ENCODE data around the gene PRDM5. TPM values are rescaled to one million over a fixed set of nuclear protein-coding genes. Genes with fewer than 3 reads are reported as not detected.

The PRDM5 gene
- polyA plus RNA-seq, 2 donors = 1.4 TPM

DNA sequence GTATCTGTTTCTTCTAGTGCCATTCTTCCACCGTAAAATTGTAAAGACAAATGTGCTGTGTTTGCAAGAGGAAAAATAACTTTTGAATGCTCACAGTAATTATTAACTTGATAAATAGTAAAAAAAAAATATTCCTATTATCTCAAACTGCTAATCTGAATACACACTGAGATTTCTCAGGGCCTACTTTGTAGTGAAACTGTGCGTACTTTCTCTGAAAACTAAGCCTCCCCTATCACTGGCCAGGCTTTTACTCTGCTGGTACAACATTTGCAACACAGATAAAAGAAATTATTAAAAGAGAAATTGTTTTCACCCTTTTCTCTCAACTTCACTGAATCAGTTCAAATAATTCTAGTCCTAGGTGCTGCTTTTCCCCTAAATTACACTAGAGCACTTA lies 137.3 kb downstream of the PRDM5 start:
- no peaks in the 10 kb centered on the region for H3K36me3 ChIP-seq (ENCODE audit: control insufficient read depth in 2 of 2, insufficient read depth in 2 of 2, low read length in 1 of 2)
- H3K9me3 ChIP-seq (ENCODE audit: control insufficient read depth in 2 of 2, insufficient read depth in 1 of 2, low read depth in 1 of 2, low read length in 1 of 2) = no peaks in the 10 kb centered on the region
- WGBS, 2 donors = 83 to 94% methylated on average over 2 of the region's 2 CpGs
- no peak overlapping the region for H3K4me3 ChIP-seq (ENCODE audit: low read depth in 1 of 2, low read length in 2 of 2)
- no peaks in the 10 kb centered on the region for H3K4me1 ChIP-seq (ENCODE audit: control insufficient read depth in 2 of 2, insufficient read depth in 2 of 2, low read length in 1 of 2)
- H3K27ac ChIP-seq (ENCODE audit: low read depth in 2 of 2, low read length in 1 of 2) = no peak overlapping the region
- H3K27me3 ChIP-seq (ENCODE audit: control insufficient read depth in 1 of 2, insufficient read depth in 2 of 2, low read length in 2 of 2) = no peaks in the 10 kb centered on the region

DNA sequence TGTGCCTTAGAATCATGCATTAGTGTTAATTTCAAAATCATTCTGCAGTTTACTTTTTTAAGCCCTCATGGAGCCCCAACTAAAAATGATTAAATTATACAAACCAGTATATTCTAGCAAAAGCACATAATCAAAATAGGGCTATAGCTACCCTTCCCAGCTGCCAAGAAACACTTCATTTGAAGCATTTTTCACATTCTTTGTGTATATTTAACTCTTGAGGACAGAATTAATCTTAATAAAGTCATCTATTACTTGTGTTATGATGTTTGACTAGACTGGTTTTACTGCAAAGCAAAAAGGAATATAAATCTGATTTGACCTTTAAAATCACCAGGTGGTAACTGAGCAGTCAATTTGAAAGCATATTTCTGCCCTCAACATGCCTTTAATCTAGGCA lies 145.1 kb downstream of the PRDM5 start:
- no peaks in the 10 kb centered on the region for H3K27me3 ChIP-seq (ENCODE audit: control insufficient read depth in 1 of 2, insufficient read depth in 2 of 2, low read length in 2 of 2)
- H3K4me3 ChIP-seq (ENCODE audit: low read depth in 1 of 2, low read length in 2 of 2) = no peak overlapping the region
- H3K27ac ChIP-seq (ENCODE audit: low read depth in 2 of 2, low read length in 1 of 2) = no peak overlapping the region
- no peaks in the 10 kb centered on the region for H3K36me3 ChIP-seq (ENCODE audit: control insufficient read depth in 2 of 2, insufficient read depth in 2 of 2, low read length in 1 of 2)
- H3K4me1 ChIP-seq (ENCODE audit: control insufficient read depth in 2 of 2, insufficient read depth in 2 of 2, low read length in 1 of 2) = no peaks in the 10 kb centered on the region
- no peaks in the 10 kb centered on the region for H3K9me3 ChIP-seq (ENCODE audit: control insufficient read depth in 2 of 2, insufficient read depth in 1 of 2, low read depth in 1 of 2, low read length in 1 of 2)

GRCh38 chr4:120775431-120775830 lies 147.1 kb downstream of the PRDM5 start:
- Histone ChIP-seq H3K27me3 (ENCODE audit: control insufficient read depth in 1 of 2, insufficient read depth in 2 of 2, low read length in 2 of 2) (no peaks in the 10 kb centered on the region), H3K4me1 (ENCODE audit: control insufficient read depth in 2 of 2, insufficient read depth in 2 of 2, low read length in 1 of 2) (no peaks in the 10 kb centered on the region), H3K36me3 (ENCODE audit: control insufficient read depth in 2 of 2, insufficient read depth in 2 of 2, low read length in 1 of 2) (no peaks in the 10 kb centered on the region), H3K9me3 (ENCODE audit: control insufficient read depth in 2 of 2, insufficient read depth in 1 of 2, low read depth in 1 of 2, low read length in 1 of 2) (no peaks in the 10 kb centered on the region), H3K4me3 (ENCODE audit: low read depth in 1 of 2, low read length in 2 of 2) (no peak overlapping the region), H3K27ac (ENCODE audit: low read depth in 2 of 2, low read length in 1 of 2) (no peak overlapping the region)

GRCh38 chr4:120773641-120774040 lies 148.9 kb downstream of the PRDM5 start:
- Histone ChIP-seq H3K4me3 (ENCODE audit: low read depth in 1 of 2, low read length in 2 of 2) (no peak overlapping the region), H3K36me3 (ENCODE audit: control insufficient read depth in 2 of 2, insufficient read depth in 2 of 2, low read length in 1 of 2) (no peaks in the 10 kb centered on the region), H3K9me3 (ENCODE audit: control insufficient read depth in 2 of 2, insufficient read depth in 1 of 2, low read depth in 1 of 2, low read length in 1 of 2) (no peaks in the 10 kb centered on the region), H3K27ac (ENCODE audit: low read depth in 2 of 2, low read length in 1 of 2) (no peak overlapping the region), H3K4me1 (ENCODE audit: control insufficient read depth in 2 of 2, insufficient read depth in 2 of 2, low read length in 1 of 2) (no peaks in the 10 kb centered on the region), H3K27me3 (ENCODE audit: control insufficient read depth in 1 of 2, insufficient read depth in 2 of 2, low read length in 2 of 2) (no peaks in the 10 kb centered on the region)
- WGBS, 2 donors = 77 to 80% methylated on average over 1 of the region's 1 CpG

DNA sequence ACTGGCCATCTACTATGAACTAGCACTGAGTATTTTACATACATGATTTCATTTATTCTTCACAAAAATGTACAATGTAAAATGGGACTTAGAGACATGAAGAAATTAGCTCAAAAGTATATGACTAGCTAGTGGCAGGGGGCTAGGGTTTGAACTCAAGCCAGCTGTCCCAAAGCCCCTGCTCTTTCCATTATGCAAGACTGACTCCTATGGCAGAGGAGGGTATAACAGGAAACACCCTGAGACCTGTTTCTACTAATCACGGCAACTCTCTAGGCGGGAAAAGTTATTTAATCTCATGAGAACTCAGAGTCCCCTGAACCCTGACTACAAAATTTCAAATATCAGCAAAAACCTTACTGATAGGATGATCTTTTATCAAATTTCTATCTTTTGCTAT lies 150.6 kb downstream of the PRDM5 start:
- no peaks in the 10 kb centered on the region for H3K36me3 ChIP-seq (ENCODE audit: control insufficient read depth in 2 of 2, insufficient read depth in 2 of 2, low read length in 1 of 2)
- no peaks in the 10 kb centered on the region for H3K27me3 ChIP-seq (ENCODE audit: control insufficient read depth in 1 of 2, insufficient read depth in 2 of 2, low read length in 2 of 2)
- 70 to 93% methylated on average over 2 of the region's 2 CpGs for WGBS, 2 donors
- H3K4me1 ChIP-seq (ENCODE audit: control insufficient read depth in 2 of 2, insufficient read depth in 2 of 2, low read length in 1 of 2) = no peaks in the 10 kb centered on the region
- H3K27ac ChIP-seq (ENCODE audit: low read depth in 2 of 2, low read length in 1 of 2) = no peak overlapping the region
- no peak overlapping the region for H3K4me3 ChIP-seq (ENCODE audit: low read depth in 1 of 2, low read length in 2 of 2)
- H3K9me3 ChIP-seq (ENCODE audit: control insufficient read depth in 2 of 2, insufficient read depth in 1 of 2, low read depth in 1 of 2, low read length in 1 of 2) = no peaks in the 10 kb centered on the region

- no peak overlapping the region for H3K27ac ChIP-seq (ENCODE audit: low read depth in 2 of 2, low read length in 1 of 2)
- 94% methylated on average over 1 of the region's 1 CpG for WGBS, 2 donors
Measured at GRCh38 chr4:120770897-120771296, 151.6 kb downstream of the PRDM5 start.

GRCh38 chr4:120769227-120769626 lies 153.3 kb downstream of the PRDM5 start:
- Histone ChIP-seq H3K4me3 (ENCODE audit: low read depth in 1 of 2, low read length in 2 of 2) (no peak overlapping the region), H3K9me3 (ENCODE audit: control insufficient read depth in 2 of 2, insufficient read depth in 1 of 2, low read depth in 1 of 2, low read length in 1 of 2) (no peaks in the 10 kb centered on the region), H3K4me1 (ENCODE audit: control insufficient read depth in 2 of 2, insufficient read depth in 2 of 2, low read length in 1 of 2) (no peaks in the 10 kb centered on the region), H3K27me3 (ENCODE audit: control insufficient read depth in 1 of 2, insufficient read depth in 2 of 2, low read length in 2 of 2) (no peaks in the 10 kb centered on the region), H3K27ac (ENCODE audit: low read depth in 2 of 2, low read length in 1 of 2) (no peak overlapping the region), H3K36me3 (ENCODE audit: control insufficient read depth in 2 of 2, insufficient read depth in 2 of 2, low read length in 1 of 2) (no peaks in the 10 kb centered on the region)
- 41 to 49% methylated on average over 4 of the region's 4 CpGs for WGBS, 2 donors

More at GRCh38 chr4:120770897-120771296, 151.6 kb downstream of the PRDM5 start:
- Histone ChIP-seq H3K4me1 (ENCODE audit: control insufficient read depth in 2 of 2, insufficient read depth in 2 of 2, low read length in 1 of 2) (no peaks in the 10 kb centered on the region), H3K27me3 (ENCODE audit: control insufficient read depth in 1 of 2, insufficient read depth in 2 of 2, low read length in 2 of 2) (no peaks in the 10 kb centered on the region), H3K9me3 (ENCODE audit: control insufficient read depth in 2 of 2, insufficient read depth in 1 of 2, low read depth in 1 of 2, low read length in 1 of 2) (no peaks in the 10 kb centered on the region), H3K36me3 (ENCODE audit: control insufficient read depth in 2 of 2, insufficient read depth in 2 of 2, low read length in 1 of 2) (no peaks in the 10 kb centered on the region), H3K4me3 (ENCODE audit: low read depth in 1 of 2, low read length in 2 of 2) (no peak overlapping the region)

DNA sequence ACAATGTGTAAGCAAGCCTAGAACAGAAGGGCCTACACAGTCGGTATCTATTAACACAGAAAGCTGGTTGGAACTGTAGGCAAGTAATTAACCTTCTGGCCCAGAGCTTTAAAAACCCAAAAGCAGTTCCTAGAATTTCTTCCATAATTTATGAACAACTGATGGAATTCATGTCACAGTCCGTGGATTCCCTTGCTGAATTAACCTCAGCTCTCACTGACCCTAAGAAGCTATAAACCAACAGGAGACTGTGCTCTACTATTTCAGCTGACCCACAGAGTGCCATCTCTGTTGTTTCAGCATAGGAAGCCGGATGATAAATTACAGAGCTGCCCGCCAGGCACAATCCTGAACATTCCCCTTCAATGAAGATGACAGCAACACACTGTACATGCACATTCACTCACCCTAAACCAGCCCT lies 157.3 kb downstream of the PRDM5 start:
- Histone ChIP-seq H3K9me3 (ENCODE audit: control insufficient read depth in 2 of 2, insufficient read depth in 1 of 2, low read depth in 1 of 2, low read length in 1 of 2) (no peaks in the 10 kb centered on the region), H3K27ac (ENCODE audit: low read depth in 2 of 2, low read length in 1 of 2) (no peak overlapping the region), H3K4me1 (ENCODE audit: control insufficient read depth in 2 of 2, insufficient read depth in 2 of 2, low read length in 1 of 2) (no peaks in the 10 kb centered on the region), H3K36me3 (ENCODE audit: control insufficient read depth in 2 of 2, insufficient read depth in 2 of 2, low read length in 1 of 2) (no peaks in the 10 kb centered on the region), H3K27me3 (ENCODE audit: control insufficient read depth in 1 of 2, insufficient read depth in 2 of 2, low read length in 2 of 2) (no peaks in the 10 kb centered on the region), H3K4me3 (ENCODE audit: low read depth in 1 of 2, low read length in 2 of 2) (no peak overlapping the region)
- 88 to 89% methylated on average over 4 of the region's 4 CpGs for WGBS, 2 donors

DNA sequence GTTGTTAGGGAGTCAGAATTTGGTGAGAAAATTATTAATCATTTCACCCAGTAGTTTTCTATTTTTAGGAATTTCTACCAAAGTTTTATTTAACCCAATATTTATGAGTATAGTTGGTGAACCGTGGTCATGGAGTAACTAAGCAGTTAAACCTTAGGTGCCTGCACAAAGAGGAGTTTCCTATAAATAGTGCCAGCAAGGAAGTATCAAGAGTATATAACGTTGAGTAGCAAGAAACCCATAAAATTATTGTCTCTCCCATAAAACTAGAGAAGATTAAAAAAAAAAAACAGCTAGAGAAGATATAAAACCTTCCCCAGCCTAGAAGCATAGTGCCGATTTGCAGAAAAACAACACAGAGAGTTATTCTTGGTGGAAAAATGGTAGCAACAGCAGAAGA lies 158.9 kb downstream of the PRDM5 start:
- 79 to 81% methylated on average over 3 of the region's 3 CpGs for WGBS, 2 donors
- H3K4me1 ChIP-seq (ENCODE audit: control insufficient read depth in 2 of 2, insufficient read depth in 2 of 2, low read length in 1 of 2) = no peaks in the 10 kb centered on the region
- no peaks in the 10 kb centered on the region for H3K27me3 ChIP-seq (ENCODE audit: control insufficient read depth in 1 of 2, insufficient read depth in 2 of 2, low read length in 2 of 2)
- no peak overlapping the region for H3K27ac ChIP-seq (ENCODE audit: low read depth in 2 of 2, low read length in 1 of 2)
- no peaks in the 10 kb centered on the region for H3K36me3 ChIP-seq (ENCODE audit: control insufficient read depth in 2 of 2, insufficient read depth in 2 of 2, low read length in 1 of 2)
- H3K4me3 ChIP-seq (ENCODE audit: low read depth in 1 of 2, low read length in 2 of 2) = no peak overlapping the region
- no peaks in the 10 kb centered on the region for H3K9me3 ChIP-seq (ENCODE audit: control insufficient read depth in 2 of 2, insufficient read depth in 1 of 2, low read depth in 1 of 2, low read length in 1 of 2)

GRCh38 chr4:120761070-120761469 lies 161.5 kb downstream of the PRDM5 start:
- Histone ChIP-seq H3K27me3 (ENCODE audit: control insufficient read depth in 1 of 2, insufficient read depth in 2 of 2, low read length in 2 of 2) (no peaks in the 10 kb centered on the region), H3K4me1 (ENCODE audit: control insufficient read depth in 2 of 2, insufficient read depth in 2 of 2, low read length in 1 of 2) (no peaks in the 10 kb centered on the region), H3K27ac (ENCODE audit: low read depth in 2 of 2, low read length in 1 of 2) (no peak overlapping the region), H3K9me3 (ENCODE audit: control insufficient read depth in 2 of 2, insufficient read depth in 1 of 2, low read depth in 1 of 2, low read length in 1 of 2) (no peaks in the 10 kb centered on the region), H3K4me3 (ENCODE audit: low read depth in 1 of 2, low read length in 2 of 2) (no peak overlapping the region), H3K36me3 (ENCODE audit: control insufficient read depth in 2 of 2, insufficient read depth in 2 of 2, low read length in 1 of 2) (no peaks in the 10 kb centered on the region)
- WGBS, 2 donors = 88 to 93% methylated on average over 2 of the region's 2 CpGs
